ENCODE results near the gene SPEM1.

Gene SPEM1

DNA sequence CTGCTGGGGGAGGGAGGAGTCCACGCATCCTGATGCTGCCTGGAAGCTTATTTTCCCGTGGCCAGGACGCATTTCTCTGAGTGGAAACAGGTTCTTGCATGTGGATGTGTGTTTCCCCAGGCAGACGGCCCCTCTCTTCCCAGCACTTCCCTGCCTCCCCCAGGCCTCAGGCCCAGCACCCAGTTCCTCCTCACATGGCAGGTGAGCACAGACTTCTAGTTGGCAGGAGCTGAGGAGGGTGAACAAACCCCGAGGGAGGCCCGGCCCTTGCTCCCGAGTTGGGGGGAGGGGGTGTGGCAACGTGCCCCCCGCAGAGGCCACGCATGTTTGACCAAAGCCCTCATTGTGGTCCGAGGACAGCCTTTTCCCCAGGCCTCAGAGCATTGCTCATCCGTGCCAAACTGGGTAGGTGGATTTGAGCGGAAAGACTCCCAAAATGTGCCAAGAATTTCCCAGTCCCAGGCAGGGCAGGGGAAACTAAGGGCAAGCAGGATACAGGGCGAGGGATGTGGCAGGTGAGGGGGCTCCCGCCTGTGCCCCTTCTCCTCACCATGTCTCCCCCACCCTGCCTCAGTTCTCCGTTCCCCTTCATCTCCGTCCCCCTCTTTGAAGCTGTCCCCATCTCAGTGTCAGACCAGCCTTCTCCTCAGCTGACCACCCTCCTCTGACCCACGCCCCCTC, 1.5 kb upstream of the SPEM1 start:
- TF ChIP-seq, protein P1, sequence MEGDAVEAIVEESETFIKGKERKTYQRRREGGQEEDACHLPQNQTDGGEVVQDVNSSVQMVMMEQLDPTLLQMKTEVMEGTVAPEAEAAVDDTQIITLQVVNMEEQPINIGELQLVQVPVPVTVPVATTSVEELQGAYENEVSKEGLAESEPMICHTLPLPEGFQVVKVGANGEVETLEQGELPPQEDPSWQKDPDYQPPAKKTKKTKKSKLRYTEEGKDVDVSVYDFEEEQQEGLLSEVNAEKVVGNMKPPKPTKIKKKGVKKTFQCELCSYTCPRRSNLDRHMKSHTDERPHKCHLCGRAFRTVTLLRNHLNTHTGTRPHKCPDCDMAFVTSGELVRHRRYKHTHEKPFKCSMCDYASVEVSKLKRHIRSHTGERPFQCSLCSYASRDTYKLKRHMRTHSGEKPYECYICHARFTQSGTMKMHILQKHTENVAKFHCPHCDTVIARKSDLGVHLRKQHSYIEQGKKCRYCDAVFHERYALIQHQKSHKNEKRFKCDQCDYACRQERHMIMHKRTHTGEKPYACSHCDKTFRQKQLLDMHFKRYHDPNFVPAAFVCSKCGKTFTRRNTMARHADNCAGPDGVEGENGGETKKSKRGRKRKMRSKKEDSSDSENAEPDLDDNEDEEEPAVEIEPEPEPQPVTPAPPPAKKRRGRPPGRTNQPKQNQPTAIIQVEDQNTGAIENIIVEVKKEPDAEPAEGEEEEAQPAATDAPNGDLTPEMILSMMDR (IDR thresholded peaks at IDR 0.05; ENCODE audit: low read depth, low read length, missing control alignments) = no peak
- H3K4me3 ChIP-seq (ENCODE audit: low read depth, low read length) = no peak overlapping the region
- in situ Hi-C loops (cut with HindIII; ENCODE audit: low sequenced_read_pairs) = no loop called here
- no peak for DNase-seq (ENCODE audit: low read depth)

DNA sequence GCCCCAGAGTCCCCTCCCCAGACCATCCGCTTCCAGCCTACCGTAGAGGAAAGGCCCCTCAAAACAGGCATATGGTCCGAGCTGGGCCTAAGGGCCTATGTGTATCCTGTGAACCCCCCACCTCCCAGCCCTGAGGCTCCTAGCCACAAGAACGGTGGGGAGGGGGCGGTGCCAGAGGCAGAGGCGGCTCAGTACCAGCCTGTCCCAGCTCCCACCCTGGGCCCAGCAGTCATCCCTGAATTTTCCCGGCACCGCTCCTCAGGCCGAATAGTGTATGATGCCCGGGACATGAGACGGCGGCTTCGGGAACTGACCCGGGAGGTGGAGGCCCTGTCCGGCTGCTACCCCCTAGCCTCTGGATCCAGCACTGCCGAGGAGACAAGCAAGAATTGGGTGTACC, 1.1 kb downstream of the SPEM1 start:
- in situ Hi-C loops (cut with HindIII; ENCODE audit: low sequenced_read_pairs) = no loop called here
- no peak overlapping the region for H3K4me3 ChIP-seq (ENCODE audit: low read depth, low read length)
- DNase-seq (ENCODE audit: low read depth) = no peak
- TF ChIP-seq, protein P1 (IDR thresholded peaks at IDR 0.05; ENCODE audit: low read depth, low read length, missing control alignments) = no peak

DNA sequence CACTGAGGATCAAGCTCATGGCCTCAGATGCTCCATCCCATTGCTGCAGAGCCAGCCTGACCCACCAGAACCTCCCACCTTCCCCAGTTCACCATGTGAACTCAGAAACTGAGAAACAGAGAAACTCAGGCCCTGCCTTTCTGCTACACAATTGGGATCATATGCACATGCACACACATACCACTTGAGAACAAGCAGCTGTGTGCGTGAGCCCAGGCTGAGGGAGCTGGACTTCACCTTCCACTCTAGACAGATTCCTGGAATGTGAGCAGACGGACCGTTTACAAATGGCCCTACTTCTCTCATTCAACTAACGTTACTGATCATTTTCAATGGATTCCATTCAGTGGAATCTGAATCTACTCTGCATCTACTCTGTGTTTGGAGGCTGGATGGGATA, 3.6 kb downstream of the SPEM1 start:
- H3K4me3 ChIP-seq (ENCODE audit: low read depth, low read length) = no peak overlapping the region
- TF ChIP-seq, protein P1 (IDR thresholded peaks at IDR 0.05; ENCODE audit: low read depth, low read length, missing control alignments) = no peak
- in situ Hi-C loops (cut with HindIII; ENCODE audit: low sequenced_read_pairs) = no loop called here
- no peak for DNase-seq (ENCODE audit: low read depth)

DNA sequence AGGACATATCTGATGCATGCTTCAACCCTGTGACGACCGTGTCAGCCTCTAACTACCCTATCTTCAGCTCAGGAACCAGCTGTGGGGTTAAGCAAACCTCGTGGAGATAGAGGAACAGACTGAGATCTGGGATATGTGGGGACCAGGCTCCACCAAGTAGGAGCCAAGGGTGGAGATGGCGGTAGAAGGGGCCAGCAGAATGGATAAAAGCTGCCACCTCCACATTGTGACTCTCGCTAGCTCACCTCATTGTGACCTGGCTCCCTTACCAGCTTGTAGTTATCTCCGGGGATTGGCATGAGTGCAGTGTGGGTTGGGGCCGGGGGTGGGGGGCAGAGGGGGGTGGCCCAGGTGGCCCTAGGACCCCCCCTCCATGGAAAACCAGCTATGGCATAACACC, 5.2 kb downstream of the SPEM1 start, which contains the start of gene SPEM2:
Gene SPEM2 (plus strand): TSS at position 301 of the 400 bp plus-strand sequence. CDS start 73 bp downstream, at position 374.
- H3K4me3 ChIP-seq (ENCODE audit: low read depth, low read length) = no peak within 1 kb of the TSS
- TF ChIP-seq, protein P1 (IDR thresholded peaks at IDR 0.05; ENCODE audit: low read depth, low read length, missing control alignments) = no peak
- in situ Hi-C loops (cut with HindIII; ENCODE audit: low sequenced_read_pairs) = no loop called here
- DNase-seq (ENCODE audit: low read depth) = no peak

DNA sequence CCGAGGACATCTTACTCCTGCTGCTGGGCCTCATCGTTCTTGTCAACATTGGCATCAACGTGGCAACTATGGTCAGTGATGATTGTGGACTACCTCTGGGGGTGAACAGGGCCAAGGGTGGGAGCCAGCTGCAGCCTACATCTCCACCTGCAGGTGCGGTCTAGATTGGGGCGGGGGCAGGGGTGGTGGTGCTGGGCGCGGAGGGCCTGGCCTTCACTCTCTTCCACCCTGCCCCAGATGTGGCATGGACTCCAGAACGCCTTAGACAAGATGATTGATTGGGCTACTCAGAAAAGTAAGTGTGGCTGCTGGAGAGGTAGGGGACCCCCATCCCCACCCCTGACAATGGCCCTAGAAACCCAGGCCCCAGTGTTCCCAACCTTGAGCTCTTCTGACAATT, 5.6 kb downstream of the SPEM1 start:
- no peak for DNase-seq (ENCODE audit: low read depth)
- H3K4me3 ChIP-seq (ENCODE audit: low read depth, low read length) = no peak overlapping the region
- in situ Hi-C loops (cut with HindIII; ENCODE audit: low sequenced_read_pairs) = no loop called here
- TF ChIP-seq, protein P1 (IDR thresholded peaks at IDR 0.05; ENCODE audit: low read depth, low read length, missing control alignments) = no peak

DNA sequence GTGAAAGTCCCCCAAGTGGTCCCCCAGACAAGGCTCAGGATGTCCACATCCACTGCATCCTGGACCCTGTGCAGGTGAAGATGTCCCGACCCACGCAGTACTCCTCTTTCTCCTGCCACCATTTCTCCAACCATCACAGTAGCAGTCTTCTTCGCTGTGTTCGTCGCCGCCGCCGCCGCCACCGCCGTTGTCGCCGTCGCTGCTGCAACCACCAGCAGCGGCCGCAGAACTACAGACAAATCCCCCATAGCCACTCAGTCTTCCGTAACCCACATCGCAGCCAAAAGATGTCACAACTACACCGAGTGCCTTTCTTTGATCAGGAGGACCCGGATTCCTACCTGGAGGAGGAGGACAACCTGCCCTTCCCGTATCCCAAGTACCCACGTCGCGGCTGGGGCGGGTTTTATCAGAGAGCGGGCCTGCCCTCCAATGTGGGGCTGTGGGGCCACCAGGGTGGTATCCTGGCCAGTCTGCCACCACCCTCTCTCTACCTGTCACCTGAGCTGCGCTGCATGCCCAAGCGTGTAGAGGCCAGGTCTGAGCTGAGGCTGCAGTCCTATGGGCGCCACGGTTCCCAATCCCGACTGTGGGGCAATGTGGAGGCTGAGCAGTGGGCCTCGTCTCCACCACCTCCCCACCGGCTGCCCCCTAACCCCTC, 6.2 kb downstream of the SPEM1 start:
- no peak for DNase-seq (ENCODE audit: low read depth)
- TF ChIP-seq, protein P1 (IDR thresholded peaks at IDR 0.05; ENCODE audit: low read depth, low read length, missing control alignments) = no peak
- no peak overlapping the region for H3K4me3 ChIP-seq (ENCODE audit: low read depth, low read length)
- in situ Hi-C loops (cut with HindIII; ENCODE audit: low sequenced_read_pairs) = no loop called here
